ENCODE measurements around the gene UNC13A. TPM values are rescaled to one million over a fixed set of nuclear protein-coding genes. Genes with fewer than 3 reads are reported as not detected.

UNC13A gene
- total and polyA plus RNA-seq, 2 of the 13 experiments (the other 11 are each of a cell fraction or from before 2014, with no cell fraction given), result 0.11 to 0.45 TPM

- TF ChIP-seq RBM22 (optimal IDR thresholded peaks at IDR 0.05; ENCODE audit: low read length) (no peak), IRF1 (CRISPR knock-in tag; IDR thresholded peaks at IDR 0.05; ENCODE audit: low read depth) (no peak), THRA (CRISPR knock-in tag; IDR thresholded peaks at IDR 0.05; ENCODE audit: borderline replicate concordance) (peak; percentile 37; the same call in 1 of the 2 replicates), ZNF414 (CRISPR knock-in tag; IDR thresholded peaks at IDR 0.05) (no peak), MEIS1 (CRISPR knock-in tag; IDR thresholded peaks at IDR 0.05; ENCODE audit: borderline replicate concordance) (no peak), ZNF670 (CRISPR knock-in tag; IDR thresholded peaks at IDR 0.05; ENCODE audit: borderline replicate concordance) (no peak), ZNF546 (CRISPR knock-in tag; conservative IDR thresholded peaks at IDR 0.05) (no peak), ZBTB7B (CRISPR knock-in tag; IDR thresholded peaks at IDR 0.05) (no peak), U2AF2 (IDR thresholded peaks at IDR 0.05; ENCODE audit: low read depth, low read length) (no peak), DMAP1 (CRISPR knock-in tag; IDR thresholded peaks at IDR 0.05) (no peak), TIGD3 (CRISPR knock-in tag; IDR thresholded peaks at IDR 0.05; ENCODE audit: borderline replicate concordance) (no peak), RORA (CRISPR knock-in tag; IDR thresholded peaks at IDR 0.05) (no peak), GMEB1 (CRISPR knock-in tag; IDR thresholded peaks at IDR 0.05; ENCODE audit: borderline replicate concordance) (no peak), ZNF24 (IDR thresholded peaks at IDR 0.05) (no peak), ZNF335 (CRISPR knock-in tag; IDR thresholded peaks at IDR 0.05) (no peak), CAMTA2 (CRISPR knock-in tag; IDR thresholded peaks at IDR 0.05; ENCODE audit: borderline replicate concordance) (no peak), CEBPB (IDR thresholded peaks at IDR 0.05; ENCODE audit: borderline replicate concordance, low read depth, low read length) (no peak), CBFB (CRISPR knock-in tag; IDR thresholded peaks at IDR 0.05) (no peak), FOSL2 (CRISPR knock-in tag; IDR thresholded peaks at IDR 0.05) (0 out of 2 replicates have a peak, but pooled peaks have one; percentile 15), ZFX (CRISPR knock-in tag; IDR thresholded peaks at IDR 0.05; ENCODE audit: low read depth) (no peak), ZNF33B (CRISPR knock-in tag; IDR thresholded peaks at IDR 0.05) (no peak)
- TF ChIP-seq, protein P1, sequence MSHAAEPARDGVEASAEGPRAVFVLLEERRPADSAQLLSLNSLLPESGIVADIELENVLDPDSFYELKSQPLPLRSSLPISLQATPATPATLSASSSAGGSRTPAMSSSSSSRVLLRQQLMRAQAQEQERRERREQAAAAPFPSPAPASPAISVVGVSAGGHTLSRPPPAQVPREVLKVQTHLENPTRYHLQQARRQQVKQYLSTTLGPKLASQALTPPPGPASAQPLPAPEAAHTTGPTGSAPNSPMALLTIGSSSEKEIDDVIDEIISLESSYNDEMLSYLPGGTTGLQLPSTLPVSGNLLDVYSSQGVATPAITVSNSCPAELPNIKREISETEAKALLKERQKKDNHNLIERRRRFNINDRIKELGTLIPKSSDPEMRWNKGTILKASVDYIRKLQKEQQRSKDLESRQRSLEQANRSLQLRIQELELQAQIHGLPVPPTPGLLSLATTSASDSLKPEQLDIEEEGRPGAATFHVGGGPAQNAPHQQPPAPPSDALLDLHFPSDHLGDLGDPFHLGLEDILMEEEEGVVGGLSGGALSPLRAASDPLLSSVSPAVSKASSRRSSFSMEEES (CRISPR knock-in tag; IDR thresholded peaks at IDR 0.05), result peak; percentile 58; the same call in 1 of the 2 replicates
These were observed 6.5 kb downstream of the UNC13A start (continued) for GRCh38 chr19:17681505-17682125.

Data from HepG2 (cell line).